IMR-90 (cell line): Measurements from ENCODE around the gene CEP295NL. TPM values are rescaled to one million over a fixed set of nuclear protein-coding genes. Genes with fewer than 3 reads are reported as not detected.

Experiments used
- ATAC-seq: fragments of 200-7000 bp; cut with Tn5 transposase; 2 replicates; pipeline ENCODE4 v1.9.1; 2020; ENCODE audit warnings: low read depth, mild to moderate bottlenecking, moderate library complexity
- BruUV-seq: library from RNA; stranded (reverse); fragments of 400-500 nt; replicated peaks from 2 replicates; lab custom pipeline; 2021; lab: Mats Ljungman, UMichigan
- CTCF ChIA-PET: fragments of 300-600 bp; formaldehyde crosslinking; extraction: SDS; loops from one replicate; lab custom pipeline; 2021; ENCODE audit warnings: antibody characterized with exemption; lab: Yijun Ruan, JAX
- POLR2A ChIA-PET: fragments of 300-600 bp; sonication (Branson Sonifier 250); formaldehyde crosslinking; loops from one replicate; lab custom pipeline; 2022; ENCODE audit warnings: antibody characterized with exemption; ENCODE audit not compliant: unreplicated experiment; lab: Charles Lee
- DNase-seq: peaks from one replicate; pipeline ENCODE4 v3.0.0; 2013
- H2AFZ ChIP-seq: replicated peaks from 2 replicates; pipeline ENCODE3; 2013; ENCODE audit warnings: low read length, mild to moderate bottlenecking; ENCODE audit not compliant: poor library complexity
- H2AK5ac ChIP-seq: 2 replicates; pipeline ENCODE4 v1.6.1; 2013; ENCODE audit warnings: low read depth, low read length, inconsistent platforms
- H2AK9ac ChIP-seq: replicated peaks from 2 replicates; pipeline ENCODE3; 2013; ENCODE audit warnings: mild to moderate bottlenecking, low read depth, low read length, moderate library complexity; ENCODE audit not compliant: poor library complexity
- H2BK120ac ChIP-seq: 2 replicates; pipeline ENCODE4 v1.6.1; 2013; ENCODE audit warnings: low read depth, low read length, inconsistent platforms
- H2BK15ac ChIP-seq: 3 replicates; pipeline ENCODE4 v1.6.1; 2013; ENCODE audit warnings: low read depth, low read length, inconsistent platforms
- H2BK20ac ChIP-seq: 2 replicates; pipeline ENCODE4 v1.6.1; 2013; ENCODE audit warnings: low read depth, mild to moderate bottlenecking, inconsistent platforms, low read length, moderate library complexity
- H2BK5ac ChIP-seq: 2 replicates; pipeline ENCODE4 v1.6.1; 2013; ENCODE audit warnings: mild to moderate bottlenecking, low read depth, low read length, inconsistent platforms; ENCODE audit not compliant: poor library complexity, severe bottlenecking
- H3K14ac ChIP-seq: replicated peaks from 2 replicates; pipeline ENCODE4 v1.6.1; 2013; ENCODE audit warnings: low read depth, low read length, inconsistent platforms
- H3K18ac ChIP-seq: 2 replicates; pipeline ENCODE4 v1.6.1; 2013; ENCODE audit warnings: low read depth, low read length, control low read depth
- H3K23ac ChIP-seq: 2 replicates; pipeline ENCODE4 v1.6.1; 2013; ENCODE audit warnings: low read depth, low read length, inconsistent platforms
- H3K27ac ChIP-seq: 2 replicates; pipeline ENCODE4 v1.5.1; 2013; ENCODE audit warnings: mild to moderate bottlenecking, control low read depth, low read length; ENCODE audit not compliant: insufficient read depth
- H3K27me3 ChIP-seq: 2 replicates; pipeline ENCODE4 v1.6.1; 2013; ENCODE audit warnings: low read length; ENCODE audit not compliant: control insufficient read depth, insufficient read depth
- H3K36me3 ChIP-seq: 2 replicates; pipeline ENCODE4 v1.6.1; 2013; ENCODE audit warnings: low read length, mixed read lengths; ENCODE audit not compliant: control insufficient read depth, insufficient read depth
- H3K4ac ChIP-seq: 2 replicates; pipeline ENCODE4 v1.6.1; 2013; ENCODE audit warnings: low read depth, low read length, inconsistent platforms
- H3K4me1 ChIP-seq: 2 replicates; pipeline ENCODE4 v1.6.1; 2013; ENCODE audit warnings: low read length, mixed read lengths; ENCODE audit not compliant: control insufficient read depth, insufficient read depth
- H3K4me2 ChIP-seq: 2 replicates; pipeline ENCODE4 v1.6.1; 2013; ENCODE audit warnings: low read depth, mild to moderate bottlenecking, control low read depth, low read length, moderate library complexity
- H3K4me3 ChIP-seq: 2 replicates; pipeline ENCODE4 v1.5.1; 2013; ENCODE audit warnings: low read depth, mild to moderate bottlenecking, control low read depth, low read length, moderate library complexity; ENCODE audit not compliant: insufficient read depth
- H3K56ac ChIP-seq: 2 replicates; pipeline ENCODE4 v1.6.1; 2013; ENCODE audit warnings: low read length, inconsistent platforms; ENCODE audit not compliant: insufficient read depth; ENCODE audit errors: extremely low read depth
- H3K79me1 ChIP-seq, 2 experiments: 2 replicates each; pipeline ENCODE4 v1.6.1; 2013; ENCODE audit warnings: low read length in 2 of 2, inconsistent platforms in 1 of 2, low read depth in 1 of 2
- H3K9ac ChIP-seq: 2 replicates; pipeline ENCODE4 v1.6.1; 2013; ENCODE audit warnings: low read depth, low read length, control low read depth
- H3K9me1 ChIP-seq: 2 replicates; pipeline ENCODE4 v1.6.1; 2013; ENCODE audit warnings: low read length, inconsistent platforms; ENCODE audit not compliant: insufficient read depth
- H3K9me3 ChIP-seq: 2 replicates; pipeline ENCODE4 v1.6.1; 2013; ENCODE audit warnings: low read length; ENCODE audit not compliant: control insufficient read depth, insufficient read depth
- H4K20me1 ChIP-seq: 2 replicates; pipeline ENCODE4 v1.6.1; 2013; ENCODE audit warnings: low read length, inconsistent platforms; ENCODE audit not compliant: insufficient read depth
- H4K5ac ChIP-seq: 2 replicates; pipeline ENCODE4 v1.6.1; 2013; ENCODE audit warnings: mild to moderate bottlenecking, low read depth, low read length, control low read depth
- H4K8ac ChIP-seq, 2 experiments: 2 replicates each; pipeline ENCODE4 v1.6.1; 2013; ENCODE audit warnings: low read depth in 2 of 2, low read length in 2 of 2, control low read depth in 1 of 2, inconsistent platforms in 1 of 2
- H4K91ac ChIP-seq: 2 replicates; pipeline ENCODE4 v1.6.1; 2013; ENCODE audit warnings: low read depth, low read length, inconsistent platforms; ENCODE audit not compliant: insufficient read depth
- BHLHE40 ChIP-seq: fragments of 150-350 bp; IDR thresholded peaks from 2 replicates; pipeline ENCODE4 v1.6.1; 2016; ENCODE audit warnings: mild to moderate bottlenecking, low read depth, low read length
- CEBPB ChIP-seq: IDR thresholded peaks from 2 replicates; pipeline ENCODE4 v1.6.1; 2012; ENCODE audit warnings: low read depth, low read length, improper control_type of control experiment
- CHD1 ChIP-seq: IDR thresholded peaks from 2 replicates; pipeline ENCODE4 v1.6.1; 2012; ENCODE audit warnings: low read depth, low read length, improper control_type of control experiment
- FOS ChIP-seq: fragments of 150-350 bp; IDR thresholded peaks from 2 replicates; pipeline ENCODE4 v1.6.1; 2016; ENCODE audit warnings: low read depth, low read length
- MAFK ChIP-seq: IDR thresholded peaks from 2 replicates; pipeline ENCODE4 v1.6.1; 2012; ENCODE audit warnings: low read depth, low read length, improper control_type of control experiment
- MAZ ChIP-seq: IDR thresholded peaks from 2 replicates; pipeline ENCODE4 v1.6.1; 2012; ENCODE audit warnings: low read depth, mild to moderate bottlenecking, low read length, improper control_type of control experiment, moderate library complexity, borderline replicate concordance
- NFE2L2 ChIP-seq: fragments of 150-350 bp; IDR thresholded peaks from 2 replicates; pipeline ENCODE4 v1.6.1; 2016; ENCODE audit warnings: low read depth, mild to moderate bottlenecking, low read length
- POLR2A ChIP-seq: IDR thresholded peaks from 2 replicates; pipeline ENCODE4 v1.6.1; 2012; ENCODE audit warnings: mild to moderate bottlenecking, low read depth, low read length
- RAD21 ChIP-seq: IDR thresholded peaks from 2 replicates; pipeline ENCODE4 v1.6.1; 2012; ENCODE audit warnings: low read length, improper control_type of control experiment
- RCOR1 ChIP-seq: IDR thresholded peaks from 2 replicates; pipeline ENCODE4 v1.6.1; 2012; ENCODE audit warnings: mild to moderate bottlenecking, low read length, improper control_type of control experiment; ENCODE audit not compliant: insufficient replicate concordance
- RFX5 ChIP-seq: IDR thresholded peaks from 2 replicates; pipeline ENCODE4 v1.8.0; 2012; ENCODE audit warnings: low read depth, mild to moderate bottlenecking, low read length, moderate library complexity
- SMC3 ChIP-seq: fragments of 150-350 bp; IDR thresholded peaks from 2 replicates; pipeline ENCODE4 v1.6.1; 2016; ENCODE audit warnings: low read depth, mild to moderate bottlenecking, antibody characterized with exemption, low read length, moderate library complexity
- WGBS, 2 experiments: methylation state at CpG; one replicate each; pipeline versions ENCODE4 v1.1.5 to v1.1.7; 2013; ENCODE audit warnings: missing lambda C conversion rate in 2 of 2; ENCODE audit not compliant: insufficient read length in 1 of 2; ENCODE audit errors: extremely low coverage in 2 of 2; 5-methylcytosine and 5-hydroxymethylcytosine counted together
- dilution Hi-C: fragments of 300-500 bp; cut with HindIII; formaldehyde crosslinking; loops from one replicate; pipeline ENCODE4 v1.14.3; 2018; ENCODE audit warnings: low sequenced_read_pairs; ENCODE audit not compliant: unreplicated experiment
- in situ Hi-C: fragments of 300-500 bp; cut with MboI; formaldehyde crosslinking; loops from 3 replicates; pipeline ENCODE4 v1.14.3; 2019; ENCODE audit warnings: low sequenced_read_pairs, inconsistent platforms, mixed read lengths
- intact Hi-C: fragments of 100-400 bp; cut with micrococcal nuclease; formaldehyde crosslinking; loops from 2 replicates; pipeline ENCODE4 v1.10.0; 2022
- polyA plus RNA-seq, 3 experiments: library from polyadenylated mRNA; depleted of rRNA; stranded (reverse); fragments of >200 nt; gene quantifications; 2 replicates each; pipeline ENCODE4 v1.2.3, GENCODE V29; 2012; ENCODE audit warnings: low replicate concordance in 1 of 3
- total RNA-seq: library from RNA; depleted of rRNA; stranded (reverse); fragments of >200 nt; gene quantifications from 2 replicates; pipeline ENCODE4 v1.2.3, GENCODE V29; 2012
- TF ChIP-seq, protein P1 (sequence below): fragments of 150-350 bp; IDR thresholded peaks from 2 replicates; pipeline ENCODE4 v1.6.1; 2017; ENCODE audit warnings: mild to moderate bottlenecking, antibody characterized with exemption, low read length, low read depth
- TF ChIP-seq, protein P2 (sequence below): fragments of 150-350 bp; IDR thresholded peaks from 2 replicates; pipeline ENCODE4 v1.6.1; 2016; ENCODE audit warnings: low read depth, mild to moderate bottlenecking, low read length, moderate library complexity, borderline replicate concordance

The CEP295NL gene
- total and polyA plus RNA-seq, 2 of the 4 experiments (the other 2 are of a cell fraction) = 0.31 to 0.72 TPM

DNA sequence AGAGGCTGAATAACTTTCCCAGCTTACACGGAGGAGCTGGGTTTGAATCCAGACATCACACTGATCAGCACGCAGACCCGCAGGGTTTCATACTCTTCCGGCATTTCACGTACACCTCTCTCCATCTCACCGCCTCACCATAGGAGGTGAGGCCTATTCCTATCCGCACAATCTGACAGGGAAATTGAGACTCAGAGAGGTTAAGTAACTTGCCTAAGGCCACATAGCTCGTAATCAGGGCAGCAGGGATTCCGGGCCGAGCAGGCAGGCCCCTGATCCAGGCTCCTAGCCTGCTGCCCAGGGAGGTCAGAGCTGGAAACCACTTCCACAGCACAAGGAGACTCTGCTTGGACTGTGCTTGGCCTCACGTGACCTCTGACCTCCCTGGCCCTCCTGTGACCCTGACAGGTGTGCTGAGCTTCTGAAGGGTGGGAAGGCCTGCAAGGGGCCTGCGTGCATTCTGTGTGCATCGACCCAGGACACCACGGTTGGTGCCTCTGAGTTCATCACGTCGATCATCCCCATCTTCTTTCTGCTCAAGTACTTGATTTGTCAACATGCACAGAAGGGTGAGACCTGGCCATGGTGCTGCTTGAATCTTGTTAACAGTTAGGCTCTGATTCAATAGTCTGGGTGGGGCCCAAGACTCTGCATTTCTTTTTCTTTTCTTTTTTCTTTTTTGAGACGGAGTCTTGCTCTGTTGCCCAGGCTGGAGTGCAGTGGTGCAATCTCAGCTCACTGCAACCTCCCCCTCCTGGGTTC, 4.7 kb downstream of the CEP295NL start (continued):
- no peak for TF ChIP-seq RFX5

DNA sequence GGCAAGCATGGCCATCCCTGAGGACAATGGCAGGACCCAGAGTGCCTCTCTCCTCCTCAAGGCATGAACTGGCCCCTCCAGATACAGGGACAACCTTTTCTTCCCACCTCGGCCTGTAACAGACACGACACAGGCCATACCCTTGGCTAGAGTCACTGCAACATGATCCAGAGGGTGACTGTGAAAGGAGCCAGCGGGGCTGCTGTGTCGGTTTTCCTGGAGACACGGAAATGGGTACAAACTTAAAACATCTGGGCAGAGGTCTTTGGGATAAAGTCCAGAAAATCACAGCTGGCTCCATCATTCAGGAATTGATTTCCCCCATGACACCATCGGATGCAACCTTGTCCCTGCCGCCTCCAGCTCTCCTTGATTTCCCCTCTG, 5.3 kb downstream of the CEP295NL start:
- POLR2A ChIA-PET = no interaction called here
- H2BK15ac ChIP-seq = no peak overlapping the region
- ATAC-seq = no peak
- TF ChIP-seq, protein P1, sequence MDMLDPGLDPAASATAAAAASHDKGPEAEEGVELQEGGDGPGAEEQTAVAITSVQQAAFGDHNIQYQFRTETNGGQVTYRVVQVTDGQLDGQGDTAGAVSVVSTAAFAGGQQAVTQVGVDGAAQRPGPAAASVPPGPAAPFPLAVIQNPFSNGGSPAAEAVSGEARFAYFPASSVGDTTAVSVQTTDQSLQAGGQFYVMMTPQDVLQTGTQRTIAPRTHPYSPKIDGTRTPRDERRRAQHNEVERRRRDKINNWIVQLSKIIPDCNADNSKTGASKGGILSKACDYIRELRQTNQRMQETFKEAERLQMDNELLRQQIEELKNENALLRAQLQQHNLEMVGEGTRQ = no peak
- no peak for TF ChIP-seq BHLHE40
- no peak for TF ChIP-seq FOS
- no peak for TF ChIP-seq RFX5
- no peak for TF ChIP-seq RAD21
- TF ChIP-seq RCOR1 = no peak
- TF ChIP-seq CEBPB = no peak
- TF ChIP-seq, protein P2, sequence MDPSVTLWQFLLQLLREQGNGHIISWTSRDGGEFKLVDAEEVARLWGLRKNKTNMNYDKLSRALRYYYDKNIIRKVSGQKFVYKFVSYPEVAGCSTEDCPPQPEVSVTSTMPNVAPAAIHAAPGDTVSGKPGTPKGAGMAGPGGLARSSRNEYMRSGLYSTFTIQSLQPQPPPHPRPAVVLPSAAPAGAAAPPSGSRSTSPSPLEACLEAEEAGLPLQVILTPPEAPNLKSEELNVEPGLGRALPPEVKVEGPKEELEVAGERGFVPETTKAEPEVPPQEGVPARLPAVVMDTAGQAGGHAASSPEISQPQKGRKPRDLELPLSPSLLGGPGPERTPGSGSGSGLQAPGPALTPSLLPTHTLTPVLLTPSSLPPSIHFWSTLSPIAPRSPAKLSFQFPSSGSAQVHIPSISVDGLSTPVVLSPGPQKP = no peak
- TF ChIP-seq MAZ = no peak
- TF ChIP-seq CHD1 = no peak
- TF ChIP-seq MAFK = no peak
- no peak for TF ChIP-seq POLR2A
- TF ChIP-seq SMC3 = no peak
- TF ChIP-seq NFE2L2 = no peak

More for the DNA sequence above, 5.3 kb downstream of the CEP295NL start:
- no peak overlapping the region for H3K56ac ChIP-seq
- no peak overlapping the region for H3K9ac ChIP-seq
- peaks cover 95% of the 10 kb centered on the region for H4K20me1 ChIP-seq
- peaks cover 26% of the 10 kb centered on the region for H3K4me1 ChIP-seq
- no peak overlapping the region for H3K4ac ChIP-seq
- no peaks in the 10 kb centered on the region for H3K27me3 ChIP-seq
- no peak overlapping the region for H4K8ac ChIP-seq
- H3K79me1 ChIP-seq = peaks cover 31 to 89% of the 10 kb centered on the region in 2 experiments
- dilution Hi-C loops (no loop called here), in situ Hi-C loops (no loop called here), intact Hi-C loops (no loop called here)
- H2AK5ac ChIP-seq = no peak overlapping the region
- H3K18ac ChIP-seq = no peak overlapping the region
- no peak overlapping the region for H4K91ac ChIP-seq
- DNase-seq = no peak
- no peaks in the 10 kb centered on the region for H3K9me3 ChIP-seq
- CTCF ChIA-PET = no interaction called here
- no peak overlapping the region for H2AFZ ChIP-seq
- H3K4me3 ChIP-seq = no peak overlapping the region
- no peak overlapping the region for H3K27ac ChIP-seq
- H3K9me1 ChIP-seq = peaks cover 34% of the 10 kb centered on the region
- H3K36me3 ChIP-seq = peaks cover 39% of the 10 kb centered on the region
- H3K4me2 ChIP-seq = no peak overlapping the region
- no peak overlapping the region for H2BK120ac ChIP-seq
- no TSS peak for BruUV-seq
- H3K14ac ChIP-seq = no peak overlapping the region
- H3K23ac ChIP-seq = 0 out of 2 replicates have a peak overlapping the region, but pooled peaks have one; percentile 23
- no peak overlapping the region for H2AK9ac ChIP-seq
- H2BK5ac ChIP-seq = no peak overlapping the region
- no peak overlapping the region for H2BK20ac ChIP-seq
- 48% methylated on average over 6 of the region's 7 CpGs; no CpG with 5 or more reads in 1 of the 2 experiments for WGBS, 2 experiments
- H4K5ac ChIP-seq = no peak overlapping the region
